ENCODE results near the gene PLEKHF1.

PLEKHF1 gene

GRCh38 chr19:29678484-29679106 is 13.3 kb downstream of the PLEKHF1 start:
- CTCF ChIA-PET = interaction anchor here (1.5 to 2.3 kb wide), 2 partner anchors 11 to 38 kb away, joined by 3 to 9 read pairs; no protein-coding TSS in a partner anchor
- TF ChIP-seq CTCF (IDR thresholded peaks at IDR 0.05; ENCODE audit: insufficient read depth, low read length, missing control alignments) = no peak
- DNase-seq (ENCODE audit: low read depth, low spot score) = no peak
- no peak overlapping the region for H3K4me3 ChIP-seq (ENCODE audit: low read depth, low read length)
- POLR2A ChIA-PET = no interaction called here

GRCh38 chr19:29679598-29680210 is 14.4 kb downstream of the PLEKHF1 start:
- ChIA-PET CTCF (interaction anchor here (1.5 to 2.3 kb wide), 2 partner anchors 10 to 36 kb away, joined by 3 to 9 read pairs; no protein-coding TSS in a partner anchor), POLR2A (no interaction called here)
- no peak for TF ChIP-seq CTCF (IDR thresholded peaks at IDR 0.05; ENCODE audit: insufficient read depth, low read length, missing control alignments)
- no peak for DNase-seq (ENCODE audit: low read depth, low spot score)
- no peak overlapping the region for H3K4me3 ChIP-seq (ENCODE audit: low read depth, low read length)

- TF ChIP-seq CTCF (IDR thresholded peaks at IDR 0.05; ENCODE audit: insufficient read depth, low read length, missing control alignments) = no peak
- no peak overlapping the region for H3K4me3 ChIP-seq (ENCODE audit: low read depth, low read length)
- CTCF ChIA-PET = interaction anchor here (1.6 to 1.8 kb wide), 2 partner anchors 14 to 36 kb away, joined by 5 to 8 read pairs; no protein-coding TSS in a partner anchor
- POLR2A ChIA-PET = no interaction called here
- no peak for DNase-seq (ENCODE audit: low read depth, low spot score)
Observed at GRCh38 chr19:29680447-29680846, 15.2 kb downstream of the PLEKHF1 start.

- no peak for TF ChIP-seq CTCF (IDR thresholded peaks at IDR 0.05; ENCODE audit: insufficient read depth, low read length, missing control alignments)
- DNase-seq (ENCODE audit: low read depth, low spot score) = no peak
- H3K4me3 ChIP-seq (ENCODE audit: low read depth, low read length) = no peak overlapping the region
- ChIA-PET CTCF (interaction anchor here (0.9 to 1.8 kb wide), 7 partner anchors 12 to 70 kb away, joined by 4 to 8 read pairs (median 5); partner anchors contain the start of gene PLEKHF1), POLR2A (interaction anchor here (1.3 kb wide), 1 partner anchor 19 kb away, joined by 3 read pairs; no protein-coding TSS in a partner anchor)
Observed at GRCh38 chr19:29680937-29681336, 15.7 kb downstream of the PLEKHF1 start.

- ChIA-PET POLR2A (interaction anchor here (1.3 kb wide), 1 partner anchor 19 kb away, joined by 3 read pairs; no protein-coding TSS in a partner anchor), CTCF (interaction anchor here (0.9 to 1.8 kb wide), 9 partner anchors 9 to 71 kb away, joined by 3 to 8 read pairs (median 4); partner anchors contain the start of gene PLEKHF1)
- TF ChIP-seq CTCF (IDR thresholded peaks at IDR 0.05; ENCODE audit: insufficient read depth, low read length, missing control alignments) = no peak
- no peak overlapping the region for H3K4me3 ChIP-seq (ENCODE audit: low read depth, low read length)
- DNase-seq (ENCODE audit: low read depth, low spot score) = no peak
Observed at GRCh38 chr19:29681422-29682235, 16.4 kb downstream of the PLEKHF1 start.
